HG02623 (cell line): ENCODE data around the gene APBA3.

Experiments used
- ATAC-seq: cut with Tn5 transposase; IDR thresholded peaks from one replicate; pipeline ENCODE4 v1.9.1; 2021; ENCODE audit warnings: moderate library complexity; ENCODE audit not compliant: unreplicated experiment

Gene APBA3, protein sequence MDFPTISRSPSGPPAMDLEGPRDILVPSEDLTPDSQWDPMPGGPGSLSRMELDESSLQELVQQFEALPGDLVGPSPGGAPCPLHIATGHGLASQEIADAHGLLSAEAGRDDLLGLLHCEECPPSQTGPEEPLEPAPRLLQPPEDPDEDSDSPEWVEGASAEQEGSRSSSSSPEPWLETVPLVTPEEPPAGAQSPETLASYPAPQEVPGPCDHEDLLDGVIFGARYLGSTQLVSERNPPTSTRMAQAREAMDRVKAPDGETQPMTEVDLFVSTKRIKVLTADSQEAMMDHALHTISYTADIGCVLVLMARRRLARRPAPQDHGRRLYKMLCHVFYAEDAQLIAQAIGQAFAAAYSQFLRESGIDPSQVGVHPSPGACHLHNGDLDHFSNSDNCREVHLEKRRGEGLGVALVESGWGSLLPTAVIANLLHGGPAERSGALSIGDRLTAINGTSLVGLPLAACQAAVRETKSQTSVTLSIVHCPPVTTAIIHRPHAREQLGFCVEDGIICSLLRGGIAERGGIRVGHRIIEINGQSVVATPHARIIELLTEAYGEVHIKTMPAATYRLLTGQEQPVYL

DNA sequence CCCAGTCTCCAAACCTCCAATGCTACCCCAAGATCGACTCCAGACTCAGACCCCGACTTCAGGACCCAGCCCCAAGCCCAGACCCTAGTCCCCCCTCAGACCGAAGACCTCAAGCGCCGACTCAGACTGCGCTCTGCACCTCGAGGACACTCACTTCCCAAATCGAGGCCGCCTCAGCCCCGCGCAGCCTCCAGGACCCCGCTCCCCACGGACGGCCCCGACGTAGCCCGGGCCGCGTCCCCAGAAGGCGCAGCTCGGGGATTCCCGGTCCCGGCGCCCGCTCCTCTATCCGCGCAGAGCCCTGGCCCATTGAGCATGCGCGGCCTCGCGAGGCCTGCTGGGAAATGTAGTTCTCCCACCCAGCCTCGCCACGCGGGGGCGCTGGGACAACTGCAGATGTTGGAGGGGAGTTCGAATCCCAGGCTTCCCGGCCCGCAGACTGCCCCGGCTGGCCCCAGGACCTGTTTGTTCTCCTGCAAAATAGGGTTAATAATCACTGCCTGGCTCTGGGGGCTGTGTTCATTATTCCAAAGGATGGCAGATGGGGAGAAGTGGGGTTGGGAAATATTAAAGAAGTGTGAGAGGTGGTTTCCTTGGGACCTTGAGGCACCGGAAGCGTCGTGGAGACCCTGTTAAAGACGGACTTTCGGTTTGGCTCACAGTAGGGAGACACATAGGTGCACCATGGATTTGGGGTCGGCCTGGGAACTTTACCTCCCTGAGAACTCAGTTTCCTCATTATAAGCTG is at the start of gene APBA3:
Gene APBA3, minus strand, starts transcription at position 311 of the 748 bp plus-strand sequence. CDS start 1,428 bp downstream, outside the sequence.
- ATAC-seq: peak; percentile 41

DNA sequence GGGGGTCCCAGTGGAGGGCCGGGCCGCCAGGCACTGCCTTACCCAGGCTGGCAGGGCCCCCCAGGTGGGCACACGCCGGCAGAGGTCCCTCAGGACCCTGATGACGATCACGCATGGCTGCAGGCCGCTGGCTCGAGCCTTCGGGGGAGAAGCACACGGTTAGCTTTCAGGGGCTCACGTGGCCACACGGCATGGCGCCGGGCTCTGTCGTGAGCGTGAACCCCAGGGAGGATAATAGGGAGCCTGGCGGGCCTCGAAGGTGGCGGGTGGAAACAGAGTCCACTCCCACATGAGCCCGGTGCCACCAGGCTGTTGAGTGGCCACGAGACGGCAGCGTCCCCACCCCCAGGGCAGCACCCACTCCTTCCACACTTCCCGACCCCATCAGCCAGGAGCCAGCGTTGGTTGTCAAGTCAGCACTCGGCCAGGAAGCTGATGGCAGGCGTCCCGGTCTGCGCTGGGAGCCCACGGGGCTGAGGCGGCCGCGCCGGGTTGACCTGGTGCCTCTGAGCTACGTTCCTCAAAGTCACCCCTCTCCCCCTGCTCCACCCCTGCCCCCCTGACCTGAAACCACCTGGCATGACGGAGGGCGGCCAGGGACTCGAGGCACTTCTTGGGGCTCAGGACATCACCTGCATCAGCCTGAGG is 49.3 kb upstream of the APBA3 start:
- no peak for ATAC-seq

GRCh38 chr19:3809881-3810707 is 48.6 kb upstream of the APBA3 start:
- no peak for ATAC-seq

DNA sequence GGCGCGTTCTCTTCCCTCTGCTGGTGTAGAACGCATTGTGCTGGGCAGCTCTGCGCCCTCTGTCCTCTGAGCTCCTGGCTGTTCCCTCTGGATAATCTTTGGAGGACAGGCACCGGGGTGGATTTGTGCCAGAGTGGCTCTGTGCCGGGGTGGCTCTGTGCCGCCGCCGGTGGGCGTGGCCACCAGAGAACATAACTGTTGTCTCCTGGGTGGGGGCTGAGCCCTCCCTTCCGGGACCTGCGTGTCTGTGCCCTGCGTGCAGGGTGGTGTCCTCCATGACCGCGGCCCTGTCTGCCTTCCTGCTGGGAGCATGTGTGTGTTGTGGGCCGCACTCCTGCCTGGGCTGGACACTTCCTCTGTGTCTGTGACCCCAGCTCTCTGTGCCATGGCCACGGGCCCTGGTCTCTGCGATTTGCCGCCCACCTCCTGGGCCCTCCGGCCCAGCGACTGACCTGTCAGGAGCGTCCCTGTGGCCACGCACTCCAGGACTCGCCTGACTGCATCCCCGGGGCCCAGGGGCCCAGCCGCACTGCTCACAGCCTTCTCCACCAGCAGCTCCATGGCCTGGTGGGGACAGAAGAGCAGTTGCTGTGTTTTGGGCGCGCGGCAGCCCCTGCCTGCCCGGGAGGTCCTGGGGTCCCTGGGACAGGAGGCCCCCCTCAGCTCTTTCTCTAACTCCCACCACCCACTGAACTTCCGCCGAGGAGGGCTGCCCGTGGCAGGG is 47.1 kb upstream of the APBA3 start:
- ATAC-seq: no peak

DNA sequence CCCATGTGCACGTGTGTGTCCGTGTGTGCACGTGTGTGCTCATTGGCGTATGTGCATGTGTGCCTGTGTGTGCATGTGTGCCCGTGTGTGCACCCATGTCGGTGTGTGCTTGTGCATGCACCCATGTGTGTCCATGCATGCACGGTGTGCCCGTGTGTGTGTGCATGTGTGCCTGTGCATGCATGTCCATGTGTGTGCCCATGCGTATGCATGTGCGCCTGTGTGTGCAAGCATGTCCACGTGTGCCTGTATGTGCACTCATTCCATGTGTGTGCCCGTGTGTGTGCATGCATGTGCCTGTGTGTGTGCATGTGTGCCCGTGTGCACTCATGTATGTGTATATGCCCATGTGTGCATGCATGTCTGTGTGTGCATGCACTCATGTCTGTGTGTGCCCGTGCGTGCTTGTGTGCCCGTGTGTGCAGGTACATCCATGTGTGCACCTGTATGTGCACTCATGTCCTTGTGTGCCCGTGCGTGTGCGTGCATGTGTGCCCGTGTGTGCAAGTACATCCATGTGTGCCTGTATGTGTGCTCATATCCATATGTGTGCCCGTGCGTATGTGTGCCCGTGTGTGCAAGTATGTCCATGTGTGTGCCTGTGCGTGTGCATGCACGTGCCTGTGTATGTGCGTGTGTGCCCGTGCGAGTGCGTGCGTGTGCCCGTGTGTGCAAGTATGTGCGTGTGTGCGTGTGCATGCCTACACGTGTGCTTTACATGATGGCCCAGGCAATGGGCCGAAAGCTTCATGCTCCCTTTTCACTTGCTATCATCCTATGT is 46.3 kb upstream of the APBA3 start:
- ATAC-seq: no peak

GRCh38 chr19:3807131-3807480 is 45.6 kb upstream of the APBA3 start:
- no peak for ATAC-seq

DNA sequence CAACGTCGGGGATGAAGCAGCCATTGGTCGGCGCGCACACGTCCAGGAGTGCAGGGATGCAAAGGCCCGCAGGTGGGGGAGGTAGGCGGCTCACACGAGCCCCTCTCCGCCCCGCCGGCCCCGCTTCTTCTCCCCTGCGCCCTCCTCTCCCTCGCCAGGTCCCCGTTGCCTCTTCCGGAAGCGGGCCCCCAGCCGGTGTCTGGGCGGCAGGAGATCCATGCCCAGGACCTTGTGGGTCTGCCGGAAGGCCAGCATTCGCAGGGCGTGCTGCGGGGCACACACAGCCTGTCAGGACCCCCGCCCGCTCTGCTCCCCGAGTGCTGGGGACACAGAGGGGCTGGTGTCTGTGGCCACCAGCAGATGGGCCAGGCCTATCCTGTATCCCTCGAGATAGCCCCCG is 44.4 kb upstream of the APBA3 start:
- ATAC-seq: no peak

DNA sequence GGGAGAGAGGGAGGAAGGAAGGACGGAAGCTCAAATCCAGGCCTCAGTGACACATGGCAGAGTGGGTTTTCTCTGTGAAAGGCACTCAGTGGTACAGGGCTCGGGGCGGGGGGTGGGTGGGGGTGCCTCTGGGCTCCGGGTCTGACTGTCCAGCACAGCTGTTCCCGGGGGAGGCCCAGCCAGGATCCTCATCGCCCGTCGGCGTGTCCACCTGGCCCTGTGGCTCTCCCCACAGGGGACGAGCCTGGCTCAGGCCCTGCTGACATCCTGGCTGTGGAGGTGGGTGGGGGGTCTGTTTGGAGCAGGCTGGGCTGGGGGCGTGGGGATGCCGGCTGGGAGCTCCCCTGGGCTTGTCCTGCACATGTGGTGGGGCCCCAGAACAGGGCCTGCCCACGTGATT is 42.9 kb upstream of the APBA3 start:
- no peak for ATAC-seq

DNA sequence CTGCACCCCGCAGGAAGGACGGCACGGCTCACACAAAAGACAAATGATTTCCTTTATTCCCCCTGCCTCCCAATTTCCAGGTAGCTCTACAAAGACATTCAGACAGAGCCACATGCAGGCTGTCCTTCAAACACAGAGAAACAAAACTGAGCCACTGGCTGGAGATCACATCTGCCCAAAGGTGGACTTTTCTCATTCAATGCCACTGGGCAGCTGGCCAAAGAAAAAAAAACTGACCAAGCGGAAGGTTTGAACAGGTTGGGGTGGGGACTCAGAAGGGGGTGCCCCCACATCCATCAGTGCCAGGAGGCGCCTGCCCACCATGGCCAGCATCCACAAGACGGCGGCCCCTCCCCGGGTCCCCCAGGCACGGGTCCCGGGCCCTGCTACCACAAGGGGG is 42.5 kb upstream of the APBA3 start:
- ATAC-seq: no peak

DNA sequence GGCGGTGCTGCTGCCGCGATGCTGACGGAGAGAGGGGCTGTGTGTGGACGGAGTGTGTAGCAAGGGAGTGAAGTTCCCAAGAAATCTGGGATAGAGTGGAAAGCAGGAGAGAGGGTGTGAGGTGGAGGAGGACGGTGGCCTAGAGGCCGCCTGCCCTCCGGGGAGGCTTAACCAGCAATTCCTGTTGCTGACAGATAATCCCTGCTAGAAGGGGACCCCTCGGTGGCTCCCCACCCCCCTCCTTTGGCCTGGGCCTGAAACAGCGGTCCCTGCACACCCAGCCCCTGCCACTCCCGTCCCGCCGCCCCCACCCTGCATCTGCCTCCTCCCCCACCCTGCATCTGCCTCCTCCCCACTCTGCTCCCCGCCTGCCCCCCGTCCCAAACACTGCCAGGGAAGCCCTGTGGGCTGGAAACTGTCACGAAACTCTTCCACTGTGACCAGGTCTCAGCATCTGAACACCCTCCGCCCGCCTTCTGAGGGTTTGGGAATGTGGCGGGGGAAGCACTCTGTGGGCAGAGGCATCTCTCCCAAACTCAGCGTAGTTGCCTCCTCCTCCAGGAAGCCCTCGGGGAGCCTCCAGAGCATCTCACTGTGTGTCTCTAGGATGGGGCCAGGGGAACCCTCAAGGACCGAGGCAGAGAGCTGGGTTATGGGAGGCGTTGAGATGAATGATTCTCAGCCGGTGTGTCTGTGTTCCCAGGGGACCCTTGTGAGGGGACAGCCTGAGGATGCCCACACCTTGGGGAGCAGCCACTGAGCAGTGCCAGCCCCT is 41.8 kb upstream of the APBA3 start:
- no peak for ATAC-seq

GRCh38 chr19:3801412-3802096 is 40.1 kb upstream of the APBA3 start:
- no peak for ATAC-seq

DNA sequence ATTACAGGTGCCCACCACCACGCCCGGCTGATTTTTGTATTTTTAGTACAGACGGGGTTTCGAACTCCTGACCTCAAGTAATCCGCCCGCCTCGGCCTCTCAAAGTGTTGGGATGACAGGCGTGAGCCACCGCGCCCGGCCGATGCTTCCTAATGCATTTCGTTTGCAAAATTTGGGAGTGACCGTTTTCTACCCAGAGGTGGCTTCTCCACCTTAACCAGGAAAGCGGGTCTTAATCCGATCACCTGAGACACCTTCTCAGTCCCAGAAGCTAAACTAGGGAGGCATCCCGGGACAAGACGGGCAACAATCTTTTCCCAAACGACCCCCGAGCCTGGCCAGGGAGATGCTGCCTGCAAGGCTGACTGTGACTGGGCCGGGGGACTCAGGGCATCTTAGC is 39.5 kb upstream of the APBA3 start:
- no peak for ATAC-seq

GRCh38 chr19:3798137-3798536 is 36.6 kb upstream of the APBA3 start:
- no peak for ATAC-seq

GRCh38 chr19:3796358-3796757 is 34.9 kb upstream of the APBA3 start:
- no peak for ATAC-seq

GRCh38 chr19:3793799-3794198 is 32.3 kb upstream of the APBA3 start:
- no peak for ATAC-seq

DNA sequence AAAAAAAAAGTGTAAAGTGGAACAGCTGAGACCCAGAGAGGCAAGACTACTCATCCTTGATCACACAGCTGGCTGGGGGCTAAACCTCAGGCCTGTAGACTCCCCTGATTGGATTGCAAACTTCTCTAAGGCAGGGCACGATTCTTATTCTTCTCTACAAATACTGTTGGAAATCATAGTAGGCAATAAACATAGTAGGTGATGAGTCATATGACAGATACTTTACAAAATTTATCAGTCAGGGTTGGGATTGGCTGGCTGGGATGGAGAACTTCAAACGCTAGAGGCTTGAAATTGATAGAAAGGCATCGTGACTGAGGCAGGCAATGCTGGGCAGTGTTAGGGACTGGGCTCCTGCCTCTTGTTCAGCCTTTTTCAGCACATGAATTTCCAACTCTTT is 30.6 kb upstream of the APBA3 start:
- no peak for ATAC-seq

- no peak for ATAC-seq
These were observed 29.4 kb upstream of the APBA3 start for GRCh38 chr19:3790941-3791340.

- ATAC-seq: no peak
These were observed 28.8 kb upstream of the APBA3 start for GRCh38 chr19:3790209-3790734.
